ENCODE measurements around the gene SCRG1.

The SCRG1 gene

DNA sequence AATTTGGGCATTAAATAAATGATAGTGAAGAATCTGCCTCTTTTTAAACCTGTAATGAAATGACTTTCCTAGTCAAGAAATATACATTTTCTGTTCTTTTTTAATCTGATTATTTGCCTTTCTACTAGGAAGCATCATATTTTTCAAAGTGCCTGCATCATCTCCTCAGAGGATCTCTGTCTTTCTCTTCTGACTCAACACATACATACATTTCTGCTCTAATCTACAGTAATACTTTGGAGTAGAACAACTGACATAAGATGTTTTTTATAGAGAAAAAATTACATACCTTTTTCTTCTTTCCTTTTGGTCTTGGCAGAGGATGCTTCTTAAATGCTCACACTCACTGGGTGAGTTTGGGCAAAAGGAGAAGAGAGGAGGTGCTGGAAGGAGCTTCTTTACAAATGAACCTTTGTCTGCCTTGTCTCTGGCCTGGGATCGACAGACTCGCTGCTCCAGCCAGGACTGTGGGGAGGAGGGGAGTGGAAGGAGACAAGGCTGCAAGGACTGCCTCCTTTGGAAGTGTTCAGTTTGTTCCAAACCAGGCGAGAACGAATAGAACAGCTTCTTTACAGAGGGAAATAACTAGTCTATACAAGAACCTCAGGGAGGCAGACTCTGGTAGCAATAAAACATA, at the start of gene SCRG1:
TSS of gene SCRG1 (minus strand) at position 338 of the 637 bp plus-strand sequence. CDS start 7,702 bp downstream, outside the sequence.
- DNase-seq (ENCODE audit: low spot score) = peak; percentile 83

DNA sequence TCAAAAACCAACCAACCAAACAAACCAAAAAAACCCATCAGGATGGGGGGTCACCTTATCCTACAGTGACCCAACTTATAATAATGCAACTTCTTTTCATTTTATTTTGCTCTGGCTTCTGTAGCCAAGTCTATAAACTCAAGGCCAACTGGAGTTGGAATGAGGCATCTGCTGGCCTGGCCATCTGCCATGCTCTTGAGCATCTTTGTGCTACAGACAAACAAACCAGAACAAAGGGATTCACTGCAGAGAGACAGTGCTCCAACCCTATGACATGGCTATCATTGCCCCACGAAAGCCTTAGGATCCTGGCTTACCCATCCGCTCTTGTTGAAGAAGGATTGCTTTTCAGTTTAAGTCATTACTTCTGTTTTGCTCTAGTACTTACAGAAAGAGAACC, 49.2 kb upstream of the SCRG1 start:
- no peak for DNase-seq (ENCODE audit: low spot score)

GRCh38 chr4:173446416-173446815, 47.5 kb upstream of the SCRG1 start:
- no peak for DNase-seq (ENCODE audit: low spot score)

DNA sequence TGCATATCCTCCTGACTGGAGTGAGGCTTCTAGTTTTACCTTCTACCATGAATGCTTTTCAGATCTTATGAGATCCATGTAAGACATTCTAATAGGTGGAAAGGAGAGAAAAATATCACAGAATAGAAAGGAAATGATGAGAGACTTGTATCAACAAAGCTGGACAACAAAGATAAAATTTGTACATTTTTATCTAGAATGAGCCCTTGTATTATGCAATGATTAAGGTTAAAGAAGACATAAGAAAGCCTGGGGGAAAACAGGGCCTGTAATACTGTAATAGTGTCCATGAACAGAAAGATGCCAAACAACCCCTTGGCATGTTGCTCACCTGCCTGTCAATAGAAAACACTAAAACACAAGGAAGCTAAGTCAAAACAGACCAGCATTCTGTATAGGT, 44.2 kb upstream of the SCRG1 start:
- no peak for DNase-seq (ENCODE audit: low spot score)

GRCh38 chr4:173442223-173442932, 43.5 kb upstream of the SCRG1 start:
- no peak for DNase-seq (ENCODE audit: low spot score)

DNA sequence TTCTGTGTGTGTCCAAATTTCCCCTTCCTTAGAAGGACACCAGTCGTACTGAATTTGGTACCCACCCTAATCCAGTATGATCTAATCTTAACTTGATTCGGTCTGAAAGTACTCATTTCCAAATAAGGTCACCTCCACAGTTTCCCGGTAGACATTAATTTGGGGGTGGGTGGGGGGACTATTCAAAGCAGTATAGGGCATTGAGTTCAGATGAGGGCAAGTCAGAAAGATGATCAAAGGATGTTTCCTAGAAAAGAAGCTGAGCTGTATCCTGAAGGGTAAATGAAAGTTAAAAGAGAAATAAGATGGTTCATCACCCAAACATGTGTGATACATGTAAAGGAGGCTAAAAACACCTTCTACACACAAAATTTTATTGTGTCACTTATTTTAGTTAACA, 42.0 kb upstream of the SCRG1 start:
- no peak for DNase-seq (ENCODE audit: low spot score)

GRCh38 chr4:173436771-173437265, 37.9 kb upstream of the SCRG1 start:
- DNase-seq (ENCODE audit: low spot score) = no peak

GRCh38 chr4:173436149-173436579, 37.2 kb upstream of the SCRG1 start:
- peak; percentile 17 for DNase-seq (ENCODE audit: low spot score)

DNA sequence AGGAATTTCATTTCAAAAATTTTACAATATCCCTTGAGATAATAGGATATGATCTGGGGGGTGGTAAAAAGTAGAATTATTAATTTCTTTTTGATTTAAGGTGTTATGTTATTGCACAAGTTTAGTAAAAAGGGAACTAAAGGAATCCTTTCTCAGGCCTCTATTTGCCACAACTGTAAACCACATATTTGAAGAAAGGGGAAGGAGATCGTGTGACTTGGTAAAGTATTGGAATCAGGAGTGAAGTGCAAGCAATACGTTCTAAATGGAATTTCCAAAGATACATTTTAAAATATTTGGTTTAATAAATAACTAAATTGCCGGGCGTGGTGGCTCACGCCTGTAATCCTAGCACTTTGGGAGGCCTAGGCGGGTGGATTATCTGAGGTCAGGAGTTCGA, 35.3 kb upstream of the SCRG1 start:
- DNase-seq (ENCODE audit: low spot score) = no peak

DNA sequence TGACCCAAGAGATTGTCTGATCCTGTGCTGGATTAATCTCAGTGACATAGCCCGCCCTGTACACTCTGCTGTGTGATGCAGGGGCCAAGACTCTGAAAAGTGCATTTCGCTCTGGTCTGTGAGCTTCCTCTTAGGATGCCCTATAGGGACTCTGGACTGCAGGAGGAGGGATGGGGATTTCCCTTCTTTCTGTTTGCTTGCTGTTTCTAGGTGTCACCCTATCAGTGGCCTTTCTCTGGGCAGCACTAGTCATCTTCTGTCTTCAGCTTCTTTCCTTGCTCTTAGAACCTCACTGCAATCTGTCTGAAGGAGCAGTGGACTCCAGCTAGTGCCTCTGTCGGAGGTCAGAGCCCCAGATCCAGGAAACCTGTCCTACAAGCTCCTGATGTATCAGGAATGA, 34.5 kb upstream of the SCRG1 start:
- no peak for DNase-seq (ENCODE audit: low spot score)

DNA sequence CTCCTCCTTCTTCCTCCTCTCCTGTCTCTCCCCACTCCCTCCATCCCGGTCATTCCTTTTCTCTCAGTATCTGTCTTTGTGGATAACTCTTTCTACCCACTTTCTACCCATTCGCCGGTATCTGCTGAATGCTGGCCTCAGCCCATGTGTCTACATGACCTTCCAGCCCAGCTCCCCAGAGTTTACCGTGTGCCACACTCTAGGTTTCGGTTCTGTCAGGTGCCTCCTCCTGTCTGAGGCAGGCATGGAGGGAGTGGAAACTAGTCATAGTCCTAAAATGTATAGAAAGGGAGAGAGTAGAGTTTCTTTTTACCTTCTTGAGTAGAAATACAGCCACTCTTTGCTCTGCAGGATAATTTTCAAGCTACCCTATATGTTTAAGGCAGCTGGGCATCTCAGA, 33.5 kb upstream of the SCRG1 start:
- DNase-seq (ENCODE audit: low spot score) = no peak

DNA sequence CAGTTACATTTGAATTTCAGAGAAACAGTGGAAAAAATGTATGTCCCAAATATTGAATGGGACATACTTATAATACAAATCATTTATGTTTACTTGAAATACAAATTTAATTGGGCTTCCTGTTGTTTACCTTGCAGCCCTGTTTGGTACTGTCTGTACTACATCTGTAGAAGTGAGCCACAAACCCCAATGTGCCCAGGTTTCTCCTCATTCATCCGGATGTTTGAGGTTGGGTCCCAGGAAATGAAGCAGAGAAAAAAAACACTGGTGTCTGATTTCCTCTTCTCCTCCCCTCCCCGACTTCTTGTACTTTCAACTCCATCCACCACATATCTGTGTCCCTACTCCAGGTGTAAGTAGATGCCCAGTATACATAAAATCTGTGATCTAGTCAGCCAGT, 27.1 kb upstream of the SCRG1 start:
- DNase-seq (ENCODE audit: low spot score) = no peak

DNA sequence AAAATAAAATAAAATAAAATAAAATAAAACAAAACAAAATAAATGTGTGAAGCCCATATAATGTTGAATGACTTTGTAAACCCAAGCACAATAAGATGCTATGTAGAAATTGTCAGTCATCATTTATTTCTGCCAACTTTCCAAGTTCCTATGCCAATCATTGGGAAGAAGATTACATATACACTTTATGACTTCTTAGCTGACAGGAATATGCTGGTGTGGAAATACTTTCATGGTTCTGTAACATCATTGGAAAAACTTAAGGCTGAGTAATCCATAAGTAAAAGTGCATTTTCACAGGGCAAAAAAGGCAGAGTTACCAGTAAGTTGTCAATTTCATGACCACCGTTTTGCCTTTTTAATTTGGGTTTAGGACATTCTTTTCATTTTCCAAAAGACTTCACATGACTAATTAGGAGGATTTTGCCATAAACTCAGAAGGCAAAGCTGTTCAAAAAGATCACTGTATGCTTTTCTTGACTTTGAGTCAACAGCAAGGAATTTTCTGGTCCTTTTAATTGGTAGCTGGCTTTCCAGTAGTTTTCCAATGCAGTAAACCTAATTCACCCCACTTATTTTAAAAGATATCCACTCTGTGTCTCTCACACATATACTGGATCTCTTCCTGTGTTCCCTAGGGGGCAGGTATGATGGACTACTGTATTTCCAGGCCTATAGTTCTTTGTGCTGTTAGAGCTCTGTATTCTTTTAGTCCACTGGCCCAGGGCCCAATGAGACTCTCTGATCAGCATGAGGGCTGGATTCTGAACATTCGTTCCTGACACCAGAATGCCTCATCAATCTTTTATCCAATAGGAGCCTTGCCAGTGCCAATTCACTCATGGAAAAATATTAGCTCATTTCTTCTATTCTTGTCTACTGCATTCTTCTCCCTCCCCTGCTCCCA, 26.2 kb upstream of the SCRG1 start:
- no peak for DNase-seq (ENCODE audit: low spot score)

GRCh38 chr4:173420801-173421200, 21.9 kb upstream of the SCRG1 start:
- DNase-seq (ENCODE audit: low spot score) = no peak

GRCh38 chr4:173420324-173420752, 21.4 kb upstream of the SCRG1 start:
- peak; percentile 65 for DNase-seq (ENCODE audit: low spot score)

- DNase-seq (ENCODE audit: low spot score) = no peak
Measured at GRCh38 chr4:173418639-173419038, 19.7 kb upstream of the SCRG1 start.

DNA sequence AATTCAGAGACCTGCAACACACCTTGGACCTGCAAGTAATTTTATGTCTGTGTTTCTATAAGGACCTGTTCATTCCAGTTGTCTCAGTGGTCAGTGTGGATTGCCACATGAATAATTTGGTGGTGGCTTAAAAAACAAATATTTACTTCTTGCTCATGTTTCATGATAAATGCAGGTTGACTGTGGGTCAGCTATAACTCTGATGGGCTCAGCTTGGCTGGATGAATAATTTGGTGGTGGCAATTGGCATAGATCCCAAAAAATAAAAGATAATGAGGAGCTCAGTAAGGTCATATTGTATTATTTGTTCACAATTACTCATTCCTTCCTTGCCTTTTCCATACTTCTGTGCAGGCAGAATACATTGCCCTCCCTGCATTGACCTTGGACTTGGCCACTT, 18.9 kb upstream of the SCRG1 start:
- DNase-seq (ENCODE audit: low spot score) = no peak

DNA sequence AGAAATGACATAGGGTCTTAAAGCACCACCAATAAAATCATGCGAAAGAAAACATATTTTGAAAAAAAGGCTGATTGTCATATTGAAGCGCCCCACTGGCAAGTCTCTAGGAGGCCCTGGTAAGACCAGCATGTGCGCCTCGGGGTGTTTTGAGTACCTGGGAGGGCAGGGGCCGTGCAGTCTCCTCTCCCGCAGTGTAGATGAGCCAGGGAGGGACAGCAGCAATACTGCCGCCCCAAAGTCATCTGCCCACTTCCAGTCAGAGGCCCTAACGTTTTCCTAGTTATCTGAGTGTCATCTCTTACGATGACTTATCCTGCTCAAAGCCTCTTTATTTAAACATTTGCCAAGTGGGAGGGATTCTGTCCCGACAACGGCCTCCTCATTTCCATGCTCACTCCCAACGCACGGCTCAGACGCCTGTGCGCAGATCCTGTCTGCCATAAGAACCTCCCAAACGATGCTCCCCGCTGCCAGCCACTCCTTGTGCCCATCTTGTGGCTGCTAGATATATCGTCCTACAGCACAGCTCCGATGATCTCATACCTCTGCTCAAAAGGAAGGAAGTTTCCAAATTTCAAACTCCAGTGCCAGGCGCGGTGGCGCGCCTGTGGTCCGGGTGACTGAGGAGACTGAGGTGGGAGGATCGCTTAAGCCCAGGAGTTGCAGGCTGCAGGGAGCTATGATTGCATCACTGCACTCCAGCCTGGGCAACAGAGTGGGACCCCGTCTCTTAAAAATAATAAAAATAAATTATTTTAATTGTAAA, 17.2 kb upstream of the SCRG1 start:
- no peak for DNase-seq (ENCODE audit: low spot score)

DNA sequence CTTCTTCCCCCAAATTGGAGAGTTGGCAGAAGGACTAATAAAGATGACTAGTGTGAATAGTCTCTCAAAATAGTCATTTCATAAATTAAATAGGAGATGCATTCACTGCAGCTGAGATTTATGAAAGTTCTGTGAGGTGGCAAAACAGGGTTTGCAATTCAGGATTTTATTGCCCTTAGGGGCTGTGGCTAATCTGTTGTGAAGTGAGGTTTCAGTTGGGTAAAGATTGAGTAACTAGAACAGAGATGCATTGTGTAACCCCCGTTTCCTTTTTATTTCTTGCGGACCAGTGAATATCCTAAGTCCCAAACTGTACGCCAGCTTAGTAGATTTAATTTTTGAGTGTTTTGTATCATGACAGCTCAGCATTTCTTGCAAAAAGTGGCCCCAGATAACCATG, 16.2 kb upstream of the SCRG1 start:
- DNase-seq (ENCODE audit: low spot score) = peak; percentile 88

DNA sequence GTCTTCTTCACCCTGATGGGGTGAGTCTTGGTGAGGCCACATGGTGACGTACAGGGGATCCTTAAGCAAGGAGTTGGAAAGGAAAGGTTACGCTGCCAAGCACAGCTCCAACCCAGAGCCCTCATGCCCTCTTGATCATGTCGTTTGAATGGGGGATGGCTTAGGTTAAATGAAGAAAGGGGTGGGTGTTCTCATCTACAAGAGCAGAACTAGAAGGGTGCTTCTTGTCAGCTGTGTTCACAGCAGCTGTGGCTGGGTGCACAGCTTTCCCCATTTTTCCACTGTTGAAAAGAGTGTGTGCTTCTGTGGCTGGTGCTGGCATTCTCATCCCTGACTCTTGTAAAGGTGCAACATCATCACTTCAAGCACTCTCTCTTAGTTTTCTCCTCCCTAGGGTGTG, 15.5 kb upstream of the SCRG1 start:
- no peak for DNase-seq (ENCODE audit: low spot score)

GRCh38 chr4:173413036-173413435, 14.1 kb upstream of the SCRG1 start:
- DNase-seq (ENCODE audit: low spot score) = no peak

Measured in COLO829 (cell line).